Activated gamma-delta T cell treated with Interleukin-2 at 50 U/mL for 16 hours (primary cell): ENCODE data around the gene ZFP92.
A peak's percentile ranks its signal among the peaks of the same experiment; 100 is the strongest.

Experiments used
- DNase-seq: peaks from one replicate; pipeline ENCODE4 v3.0.0-alpha.2; 2020

The ZFP92 gene

DNA sequence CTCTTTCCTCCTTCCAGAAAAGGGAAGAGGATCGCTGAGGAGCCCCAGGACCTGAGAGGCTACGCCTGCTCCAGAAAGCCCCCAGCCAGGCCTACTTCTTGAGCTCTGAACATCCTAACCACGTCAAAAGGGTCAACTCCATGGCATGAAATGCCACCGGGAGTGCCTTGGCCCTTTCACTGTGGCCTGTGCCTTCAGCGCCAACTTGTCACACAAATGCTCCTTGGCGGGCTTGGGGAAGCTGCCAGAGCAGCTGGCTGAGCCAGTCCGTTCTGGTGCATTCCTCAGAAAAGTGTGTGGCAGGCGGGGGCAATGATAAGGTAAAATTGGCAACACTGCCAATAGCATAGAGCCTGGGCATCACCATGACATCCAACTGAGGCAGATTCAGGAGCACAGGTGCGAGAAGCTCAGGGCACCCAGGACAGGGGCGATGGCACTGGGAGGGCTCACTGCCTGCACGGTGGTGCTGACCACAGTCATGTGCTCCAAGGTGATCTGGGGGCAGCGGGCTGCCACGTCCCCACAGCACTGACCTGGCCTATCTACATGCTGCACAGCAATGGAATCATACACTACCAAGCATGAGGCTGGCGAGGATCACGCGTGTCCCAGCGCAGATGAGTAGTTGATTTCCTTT lies 46.7 kb downstream of the ZFP92 start:
- no peak for DNase-seq

GRCh38 chrX:153458476-153458875 lies 47.2 kb downstream of the ZFP92 start:
- DNase-seq: no peak

GRCh38 chrX:153459986-153460385 lies 48.7 kb downstream of the ZFP92 start:
- no peak for DNase-seq

- DNase-seq: peak; percentile 39
Measured at GRCh38 chrX:153460826-153461225, 49.6 kb downstream of the ZFP92 start.
